HG03469 (cell line): ENCODE results near the gene VDR.
"Not testable (repeated sequence)": the region's sequence is repeated elsewhere in the genome, so short reads cannot be mapped to it uniquely, and the experiment has no call there.

ENCODE experiments used
- ATAC-seq: cut with Tn5 transposase; IDR thresholded peaks from one replicate; pipeline ENCODE4 v1.9.1; 2021; ENCODE audit warnings: mild to moderate bottlenecking, moderate library complexity, moderate number of reproducible peaks; ENCODE audit not compliant: unreplicated experiment

Gene VDR

GRCh38 chr12:47817272-47818006 lies 87.4 kb downstream of the VDR start:
- ATAC-seq: no peak

DNA sequence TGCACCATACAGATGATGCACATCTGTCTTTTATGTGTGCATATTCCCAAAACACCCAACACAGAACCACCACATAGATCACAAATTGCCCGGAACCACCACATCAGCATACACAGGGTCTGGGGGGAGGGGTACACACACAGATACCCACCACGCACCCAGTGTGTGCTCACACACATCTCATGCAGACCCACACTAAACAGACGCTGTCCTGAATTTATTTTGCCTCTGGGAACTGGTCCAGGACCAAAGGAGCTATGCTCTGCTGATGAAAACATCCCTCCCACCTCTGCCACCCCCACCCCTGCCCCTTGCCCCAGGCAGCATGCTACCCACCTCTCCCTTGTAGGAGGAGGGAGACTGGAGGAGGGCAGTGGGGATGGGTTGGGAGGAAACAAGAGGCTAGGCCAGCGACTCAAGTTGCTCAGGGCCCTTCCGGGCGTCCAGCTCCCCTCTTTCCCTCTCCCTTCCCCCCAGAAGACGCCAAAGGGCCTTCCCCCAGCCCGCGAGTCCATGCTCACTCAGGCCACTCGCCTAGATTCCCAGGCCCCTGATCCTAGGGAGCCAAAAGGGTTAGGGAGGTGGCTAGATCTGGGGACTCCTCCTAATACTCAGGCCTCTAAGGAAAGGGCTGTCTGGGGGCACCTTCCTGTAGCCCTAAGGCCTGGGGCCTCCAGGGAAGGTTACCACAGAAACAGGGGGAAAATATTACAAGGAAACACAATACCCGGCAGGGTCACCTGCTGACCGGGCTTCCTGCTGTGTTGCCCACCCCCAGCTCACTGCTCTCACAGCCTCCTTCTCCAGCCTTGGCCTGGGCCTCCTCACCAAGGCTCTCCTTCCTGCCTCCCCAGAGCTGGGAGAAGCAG lies 88.2 kb downstream of the VDR start:
- ATAC-seq: no peak

DNA sequence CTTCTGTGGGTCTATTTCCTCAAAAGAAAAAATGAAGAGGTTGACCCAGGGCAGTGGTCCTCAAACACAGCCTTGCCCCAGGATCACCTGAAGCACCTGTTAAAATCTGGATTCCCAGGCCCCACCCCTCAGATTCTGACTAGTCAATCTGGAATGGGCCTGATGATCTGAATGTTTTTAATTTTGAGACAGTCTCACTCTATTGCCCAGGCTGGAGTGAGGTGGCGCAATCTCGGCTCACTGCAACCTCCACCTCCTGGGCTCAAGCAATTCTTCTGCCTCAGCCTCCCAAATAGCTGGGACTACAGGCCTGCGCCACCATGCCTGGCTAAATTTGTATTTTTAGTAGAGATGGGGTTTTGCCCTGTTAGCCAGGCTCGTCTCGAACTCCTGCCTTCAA lies 89.3 kb downstream of the VDR start:
- not testable (repeated sequence) for ATAC-seq

- ATAC-seq: no peak
These were observed 90.1 kb downstream of the VDR start for GRCh38 chr12:47814539-47815170.

- ATAC-seq: peak; percentile 8
These were observed 91.1 kb downstream of the VDR start for GRCh38 chr12:47813511-47814196.

GRCh38 chr12:47812797-47813510 lies 91.8 kb downstream of the VDR start:
- peak; percentile 47 for ATAC-seq

DNA sequence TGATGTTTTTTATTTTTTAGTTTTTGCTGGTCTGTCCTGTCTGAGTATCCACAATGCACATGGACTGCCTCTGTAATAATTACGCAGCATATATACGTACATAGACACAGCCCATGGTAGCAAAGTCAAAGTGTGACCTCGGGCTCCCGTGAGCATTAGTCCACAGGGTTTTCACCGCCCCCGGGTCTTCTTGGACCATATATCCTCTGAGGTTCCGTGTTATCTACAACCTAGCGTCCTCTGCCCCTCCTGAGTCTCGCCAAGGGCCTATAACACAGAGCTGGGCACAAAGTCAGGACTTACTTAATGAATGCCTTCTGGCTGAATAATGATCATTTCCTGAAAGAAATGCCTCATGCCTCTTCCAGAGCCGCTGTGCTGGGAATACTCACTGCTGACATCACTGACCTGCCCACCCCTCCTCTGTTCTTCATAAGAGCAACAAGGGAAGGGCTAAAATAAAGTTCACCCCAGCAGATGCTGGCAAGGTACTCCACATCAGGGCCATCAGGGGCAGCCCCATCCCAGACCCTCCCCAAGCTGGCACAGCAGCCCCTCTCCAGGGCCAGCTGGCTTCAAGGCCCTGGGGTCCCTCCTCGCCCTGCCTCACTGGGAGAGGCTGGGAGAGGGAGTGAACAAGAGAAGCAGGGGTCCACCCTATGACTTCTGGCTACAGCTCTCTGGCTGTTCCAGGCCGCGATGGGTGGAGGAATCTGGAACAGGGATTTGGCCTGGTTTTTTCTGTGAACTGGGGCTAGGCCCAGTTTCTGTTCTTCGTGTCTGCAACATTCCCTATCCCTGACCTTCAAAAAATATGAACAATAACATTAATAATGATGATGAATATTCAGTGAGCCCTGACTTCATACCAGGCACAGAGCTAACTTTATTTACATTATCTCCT lies 93.0 kb downstream of the VDR start:
- no peak for ATAC-seq

GRCh38 chr12:47811072-47811396 lies 93.8 kb downstream of the VDR start:
- ATAC-seq: no peak

- not testable (repeated sequence) for ATAC-seq
These were observed 95.3 kb downstream of the VDR start for GRCh38 chr12:47809518-47809917.

GRCh38 chr12:47808574-47809365 lies 96.0 kb downstream of the VDR start:
- no peak for ATAC-seq

- no peak for ATAC-seq
These were observed 96.7 kb downstream of the VDR start for GRCh38 chr12:47808050-47808449.

- no peak for ATAC-seq
These were observed 97.5 kb downstream of the VDR start for GRCh38 chr12:47807338-47807737.

DNA sequence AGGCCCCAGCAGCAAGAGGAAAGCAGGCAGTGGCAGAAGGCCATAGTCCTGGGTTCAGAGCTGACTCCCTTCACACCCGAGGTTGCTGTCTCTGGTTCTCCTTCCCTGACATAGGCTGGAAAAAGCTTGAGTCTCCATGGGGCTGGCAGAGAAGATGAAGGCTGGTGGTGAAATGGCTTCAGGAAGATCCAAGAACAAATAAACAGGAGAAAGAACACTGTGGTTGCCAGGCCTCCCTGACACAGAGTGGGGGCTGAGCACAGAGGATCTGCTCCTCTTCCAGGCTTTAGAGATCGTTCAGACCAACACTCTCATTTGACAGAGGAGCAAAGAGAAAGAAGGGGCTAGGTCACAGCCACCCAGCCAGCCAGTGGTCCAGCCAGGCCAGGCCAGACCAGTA lies 99.4 kb downstream of the VDR start:
- ATAC-seq: no peak

DNA sequence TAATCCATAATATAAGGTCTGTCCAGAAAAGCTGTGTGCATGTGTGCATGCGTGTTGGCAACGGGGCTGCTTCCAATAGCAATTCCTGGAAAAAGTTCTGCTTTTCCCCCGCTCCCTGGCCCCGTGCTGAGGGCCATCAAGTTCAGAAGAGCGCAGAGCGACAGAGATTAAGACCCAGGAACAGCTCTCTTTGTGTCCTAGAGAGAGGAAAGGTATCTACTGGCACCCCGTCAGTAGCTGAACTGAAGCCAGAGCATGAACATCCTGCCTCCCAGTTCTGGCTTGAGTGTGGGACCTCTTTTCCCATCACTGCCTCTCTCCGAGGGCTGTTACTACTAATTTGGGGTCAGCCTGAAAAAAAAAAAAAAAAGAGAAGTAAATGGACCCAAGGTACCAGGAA lies 100.6 kb downstream of the VDR start:
- ATAC-seq: no peak

- no peak for ATAC-seq
These were observed 101.5 kb downstream of the VDR start for GRCh38 chr12:47803191-47803875.

GRCh38 chr12:47802312-47802711 lies 102.5 kb downstream of the VDR start:
- no peak for ATAC-seq

GRCh38 chr12:47801904-47802246 lies 102.9 kb downstream of the VDR start:
- no peak for ATAC-seq

DNA sequence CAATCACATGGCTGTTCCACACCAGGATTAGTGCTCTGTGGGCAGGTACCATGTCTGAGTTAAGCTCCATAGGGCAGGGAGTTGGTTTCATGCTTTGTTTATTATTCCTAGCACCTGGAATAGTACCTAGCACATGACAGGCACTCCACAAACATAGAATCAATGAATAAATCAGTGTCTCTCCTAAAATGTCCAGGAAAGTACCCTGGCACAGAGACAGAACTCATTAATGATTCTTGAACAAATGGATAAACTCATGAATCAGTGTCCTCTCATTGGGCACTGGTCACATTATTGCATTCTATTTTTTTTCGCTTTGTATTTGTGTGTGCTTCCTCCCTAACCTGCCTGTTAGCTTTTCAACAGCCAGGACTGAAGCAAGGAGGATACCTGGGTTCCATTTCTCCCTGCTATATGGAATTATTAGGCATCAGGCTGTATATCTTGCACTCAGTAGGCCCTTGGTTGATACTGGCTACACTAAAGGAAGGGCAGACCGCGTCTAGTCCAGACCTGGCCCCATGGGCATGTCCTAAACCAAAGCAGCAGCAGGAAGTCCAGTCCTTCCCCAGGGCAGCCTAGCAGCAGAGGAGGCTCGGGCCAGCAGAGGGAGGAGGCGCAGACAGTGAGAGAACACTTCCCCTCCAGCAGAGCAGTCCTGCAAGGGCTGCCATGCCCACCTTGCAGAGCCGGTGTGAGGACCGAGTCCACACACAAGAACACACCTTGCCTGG lies 103.5 kb downstream of the VDR start:
- no peak for ATAC-seq
